Smooth muscle cell (in vitro differentiated cells): ENCODE measurements around the gene TRIM59. TPM values are rescaled to one million over a fixed set of nuclear protein-coding genes. Genes with fewer than 3 reads are reported as not detected.

Experiments used
- DNase-seq: peaks from one replicate; lab custom pipeline; 2025; ENCODE audit not compliant: unreplicated experiment; lab: John Stamatoyannopoulos, UW
- H2AFZ ChIP-seq: fragments of 200-600 bp; sonication (generic); 2 replicates; pipeline ENCODE4 v1.6.0; 2016; ENCODE audit warnings: antibody characterized with exemption, low read depth, mild to moderate bottlenecking
- H3F3A ChIP-seq: fragments of 200-600 bp; sonication (generic); 2 replicates; pipeline ENCODE4 v1.6.0; 2017; ENCODE audit warnings: antibody characterized with exemption, low read depth
- H3K27ac ChIP-seq: fragments of 200-600 bp; sonication (generic); 2 replicates; pipeline ENCODE4 v1.5.1; 2016; ENCODE audit warnings: low read depth, mild to moderate bottlenecking
- H3K27me3 ChIP-seq: fragments of 200-600 bp; sonication (generic); 2 replicates; pipeline ENCODE4 v1.6.1; 2016; ENCODE audit warnings: low read depth, mild to moderate bottlenecking
- H3K36me3 ChIP-seq: fragments of 200-600 bp; sonication (generic); 2 replicates; pipeline ENCODE4 v1.5.1; 2016; ENCODE audit warnings: low read depth
- H3K4me1 ChIP-seq: fragments of 200-600 bp; sonication (generic); 2 replicates; pipeline ENCODE4 v1.5.1; 2016; ENCODE audit warnings: low read depth
- H3K4me2 ChIP-seq: fragments of 200-600 bp; sonication (generic); 2 replicates; pipeline ENCODE4 v1.6.0; 2016; ENCODE audit warnings: mild to moderate bottlenecking
- H3K4me3 ChIP-seq: fragments of 200-600 bp; sonication (generic); 2 replicates; pipeline ENCODE4 v1.5.1; 2016; ENCODE audit warnings: mild to moderate bottlenecking
- H3K79me2 ChIP-seq: fragments of 200-600 bp; sonication (generic); 2 replicates; pipeline ENCODE4 v1.6.0; 2016; ENCODE audit warnings: low read depth, mild to moderate bottlenecking
- H3K9ac ChIP-seq: fragments of 200-600 bp; sonication (generic); 2 replicates; pipeline ENCODE4 v1.6.0; 2016; ENCODE audit warnings: low read depth
- H3K9me3 ChIP-seq: fragments of 200-600 bp; sonication (generic); replicated peaks from 2 replicates; pipeline ENCODE4 v1.5.1; 2016; ENCODE audit warnings: low read depth
- H4K20me1 ChIP-seq: fragments of 200-600 bp; sonication (generic); 2 replicates; pipeline ENCODE4 v1.6.0; 2016; ENCODE audit warnings: low read depth
- WGBS: methylation state at CpG from one replicate; pipeline ENCODE4 v1.1.7; 2016; ENCODE audit warnings: low lambda C conversion rate; 5-methylcytosine and 5-hydroxymethylcytosine counted together
- polyA plus RNA-seq: library from polyadenylated mRNA; unstranded; fragments of >200 nt; fragmentation: Nextera tagmentation; extraction: Ambion mirVana; gene quantifications from 2 replicates; pipeline ENCODE4 v1.2.1, GENCODE V29; 2016
- total RNA-seq: library from RNA; depleted of rRNA; stranded (reverse); fragments of >200 nt; gene quantifications from 2 replicates; pipeline ENCODE4 v1.2.3, GENCODE V29; 2014
- TF ChIP-seq, protein P1 (sequence below): fragments of 200-600 bp; sonication (generic); IDR thresholded peaks from 2 replicates; pipeline ENCODE4 v1.5.1; 2017; ENCODE audit warnings: borderline replicate concordance, mild to moderate bottlenecking, antibody characterized with exemption; ENCODE audit not compliant: insufficient read depth, poor library complexity, severe bottlenecking

The TRIM59 gene, protein sequence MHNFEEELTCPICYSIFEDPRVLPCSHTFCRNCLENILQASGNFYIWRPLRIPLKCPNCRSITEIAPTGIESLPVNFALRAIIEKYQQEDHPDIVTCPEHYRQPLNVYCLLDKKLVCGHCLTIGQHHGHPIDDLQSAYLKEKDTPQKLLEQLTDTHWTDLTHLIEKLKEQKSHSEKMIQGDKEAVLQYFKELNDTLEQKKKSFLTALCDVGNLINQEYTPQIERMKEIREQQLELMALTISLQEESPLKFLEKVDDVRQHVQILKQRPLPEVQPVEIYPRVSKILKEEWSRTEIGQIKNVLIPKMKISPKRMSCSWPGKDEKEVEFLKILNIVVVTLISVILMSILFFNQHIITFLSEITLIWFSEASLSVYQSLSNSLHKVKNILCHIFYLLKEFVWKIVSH
- total RNA-seq (12.9 and 19.0 TPM in 2 replicates), polyA plus RNA-seq (6.6 and 8.9 TPM in 2 replicates)

DNA sequence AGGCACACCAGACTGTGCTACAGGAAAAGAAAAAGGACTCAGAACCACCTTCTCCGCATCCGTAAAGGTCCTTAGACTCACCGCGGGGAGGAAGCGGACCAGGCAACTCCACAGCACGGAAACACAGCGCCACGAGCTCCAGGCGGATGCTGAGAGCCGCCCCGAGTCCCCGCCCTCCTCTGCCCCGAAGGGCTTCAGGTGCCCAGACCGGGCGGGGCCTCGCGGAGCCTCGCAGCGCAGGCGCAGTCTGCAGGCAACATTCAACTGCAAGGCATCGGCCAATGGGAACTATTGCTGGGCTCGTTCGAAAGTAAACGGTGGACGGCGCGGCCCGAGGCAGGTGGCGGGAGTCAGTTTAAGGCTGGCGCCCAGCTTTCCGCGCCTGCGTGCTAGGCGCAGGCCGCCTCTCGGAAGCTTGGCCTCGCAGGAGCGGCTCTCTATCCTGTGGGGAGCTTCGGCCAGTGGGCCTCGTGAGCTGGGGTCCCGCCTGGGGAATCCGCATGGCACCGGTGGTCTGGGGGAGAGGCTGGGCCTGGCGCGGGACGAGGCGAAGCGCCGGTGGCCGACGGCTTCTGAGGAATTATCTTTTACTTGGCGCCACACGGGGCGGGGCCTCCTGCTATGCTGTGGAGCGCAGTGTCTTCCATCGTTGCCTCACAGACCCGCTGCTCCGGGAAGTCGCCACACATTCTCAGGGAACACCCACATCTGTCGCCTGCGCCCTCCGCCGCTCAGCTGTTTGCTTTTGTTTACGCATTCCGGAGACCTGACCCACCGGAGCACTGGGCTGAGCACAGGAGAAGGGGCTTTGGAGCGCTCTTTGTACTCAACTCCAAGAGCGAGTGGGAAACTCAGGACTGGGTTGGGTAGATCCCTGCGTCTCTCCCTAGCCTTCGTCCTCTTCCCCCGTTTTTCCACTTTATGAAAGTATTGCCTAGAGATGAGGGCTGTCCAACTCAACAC, at the start of gene TRIM59:
Gene TRIM59, minus strand, starts transcription at position 151 of the 963 bp plus-strand sequence. CDS start 10,603 bp downstream, outside the sequence.
- DNase-seq, result peak; percentile 72
- peak within 1 kb of the TSS; percentile 67 for H3K9ac ChIP-seq
- H3K27me3 ChIP-seq, result no peaks in the 10 kb centered on the region
- H3K79me2 ChIP-seq, result peaks cover 41% of the 10 kb centered on the region
- H3K4me1 ChIP-seq, result peaks cover 19% of the 10 kb centered on the region
- H3K4me2 ChIP-seq, result peak within 1 kb of the TSS; percentile 88
- H3K9me3 ChIP-seq, result no peaks in the 10 kb centered on the region
- no peaks in the 10 kb centered on the region for H4K20me1 ChIP-seq
- peak within 1 kb of the TSS; percentile 82 for H3K27ac ChIP-seq
- 2% methylated on average over 68 of the region's 71 CpGs for WGBS
- no peaks in the 10 kb centered on the region for H3K36me3 ChIP-seq
- peak within 1 kb of the TSS; percentile 92 for H2AFZ ChIP-seq
- peak within 1 kb of the TSS; percentile 67 for H3K4me3 ChIP-seq
- no peaks in the 10 kb centered on the region for H3F3A ChIP-seq
- TF ChIP-seq, protein P1, sequence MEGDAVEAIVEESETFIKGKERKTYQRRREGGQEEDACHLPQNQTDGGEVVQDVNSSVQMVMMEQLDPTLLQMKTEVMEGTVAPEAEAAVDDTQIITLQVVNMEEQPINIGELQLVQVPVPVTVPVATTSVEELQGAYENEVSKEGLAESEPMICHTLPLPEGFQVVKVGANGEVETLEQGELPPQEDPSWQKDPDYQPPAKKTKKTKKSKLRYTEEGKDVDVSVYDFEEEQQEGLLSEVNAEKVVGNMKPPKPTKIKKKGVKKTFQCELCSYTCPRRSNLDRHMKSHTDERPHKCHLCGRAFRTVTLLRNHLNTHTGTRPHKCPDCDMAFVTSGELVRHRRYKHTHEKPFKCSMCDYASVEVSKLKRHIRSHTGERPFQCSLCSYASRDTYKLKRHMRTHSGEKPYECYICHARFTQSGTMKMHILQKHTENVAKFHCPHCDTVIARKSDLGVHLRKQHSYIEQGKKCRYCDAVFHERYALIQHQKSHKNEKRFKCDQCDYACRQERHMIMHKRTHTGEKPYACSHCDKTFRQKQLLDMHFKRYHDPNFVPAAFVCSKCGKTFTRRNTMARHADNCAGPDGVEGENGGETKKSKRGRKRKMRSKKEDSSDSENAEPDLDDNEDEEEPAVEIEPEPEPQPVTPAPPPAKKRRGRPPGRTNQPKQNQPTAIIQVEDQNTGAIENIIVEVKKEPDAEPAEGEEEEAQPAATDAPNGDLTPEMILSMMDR, result no peak

- Histone ChIP-seq H3K9me3 (no peaks in the 10 kb centered on the region), H3K4me1 (no peaks in the 10 kb centered on the region), H3K4me3 (no peak overlapping the region), H3K79me2 (no peaks in the 10 kb centered on the region), H3K27me3 (no peaks in the 10 kb centered on the region), H3F3A (no peaks in the 10 kb centered on the region), H2AFZ (no peak overlapping the region), H3K9ac (no peak overlapping the region), H3K36me3 (peaks cover 26% of the 10 kb centered on the region), H3K27ac (no peak overlapping the region), H4K20me1 (no peaks in the 10 kb centered on the region), H3K4me2 (no peak overlapping the region)
- TF ChIP-seq, protein P1, result no peak
- DNase-seq, result no peak
- 100% methylated on average over 1 of the region's 1 CpG for WGBS
Observed at GRCh38 chr3:160498202-160498601, 48.6 kb upstream of the TRIM59 start.

- no peaks in the 10 kb centered on the region for H3K27me3 ChIP-seq
- no peak overlapping the region for H3K4me3 ChIP-seq
- no peaks in the 10 kb centered on the region for H3K79me2 ChIP-seq
- H3K9ac ChIP-seq, result no peak overlapping the region
- TF ChIP-seq, protein P1, result no peak
- H3K36me3 ChIP-seq, result no peaks in the 10 kb centered on the region
- H3K27ac ChIP-seq, result no peak overlapping the region
- DNase-seq, result no peak
- no peaks in the 10 kb centered on the region for H3K4me1 ChIP-seq
- no peak overlapping the region for H2AFZ ChIP-seq
- no peaks in the 10 kb centered on the region for H3K9me3 ChIP-seq
- no peak overlapping the region for H3K4me2 ChIP-seq
- no peaks in the 10 kb centered on the region for H4K20me1 ChIP-seq
- no peaks in the 10 kb centered on the region for H3F3A ChIP-seq
Observed at GRCh38 chr3:160490166-160490565, 40.6 kb upstream of the TRIM59 start.
